ENCODE results near the gene RABL2B.
"Not testable (repeated sequence)": the region's sequence is repeated elsewhere in the genome, so short reads cannot be mapped to it uniquely, and the experiment has no call there.

GRCh38 chr22:50761829-50762228 lies 21.6 kb downstream of the RABL2B start:
- not testable (repeated sequence) for TF ChIP-seq ZNF510 (tag by site-specific recombination; IDR thresholded peaks at IDR 0.05; ENCODE audit: insufficient replicate concordance); CTCF (tag by site-specific recombination; IDR thresholded peaks at IDR 0.05); ZIC2 (tag by site-specific recombination; IDR thresholded peaks at IDR 0.05); ZNF24 (tag by site-specific recombination; IDR thresholded peaks at IDR 0.05); ZSCAN5A (tag by site-specific recombination; IDR thresholded peaks at IDR 0.05); GLIS1 (tag by site-specific recombination; IDR thresholded peaks at IDR 0.05); ZNF324 (tag by site-specific recombination; IDR thresholded peaks at IDR 0.05); HOXA7 (CRISPR knock-in tag; IDR thresholded peaks at IDR 0.05; ENCODE audit: borderline replicate concordance); ZNF776 (tag by site-specific recombination; IDR thresholded peaks at IDR 0.05; ENCODE audit: borderline replicate concordance); ZSCAN23 (tag by site-specific recombination; IDR thresholded peaks at IDR 0.05); ZNF169 (tag by site-specific recombination; IDR thresholded peaks at IDR 0.05)
- peak; percentile 63; the same call in 1 of the 2 replicates for TF ChIP-seq SCRT1 (tag by site-specific recombination; IDR thresholded peaks at IDR 0.05; ENCODE audit: borderline replicate concordance)
- TF ChIP-seq, protein P1, sequence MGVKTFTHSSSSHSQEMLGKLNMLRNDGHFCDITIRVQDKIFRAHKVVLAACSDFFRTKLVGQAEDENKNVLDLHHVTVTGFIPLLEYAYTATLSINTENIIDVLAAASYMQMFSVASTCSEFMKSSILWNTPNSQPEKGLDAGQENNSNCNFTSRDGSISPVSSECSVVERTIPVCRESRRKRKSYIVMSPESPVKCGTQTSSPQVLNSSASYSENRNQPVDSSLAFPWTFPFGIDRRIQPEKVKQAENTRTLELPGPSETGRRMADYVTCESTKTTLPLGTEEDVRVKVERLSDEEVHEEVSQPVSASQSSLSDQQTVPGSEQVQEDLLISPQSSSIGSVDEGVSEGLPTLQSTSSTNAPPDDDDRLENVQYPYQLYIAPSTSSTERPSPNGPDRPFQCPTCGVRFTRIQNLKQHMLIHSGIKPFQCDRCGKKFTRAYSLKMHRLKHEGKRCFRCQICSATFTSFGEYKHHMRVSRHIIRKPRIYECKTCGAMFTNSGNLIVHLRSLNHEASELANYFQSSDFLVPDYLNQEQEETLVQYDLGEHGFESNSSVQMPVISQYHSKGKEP (tag by site-specific recombination; IDR thresholded peaks at IDR 0.05) = not testable (repeated sequence)
